SIG-M5 (cell line): ENCODE measurements around the gene DOP1A.

ENCODE experiments used
- DNase-seq: peaks from one replicate; lab custom pipeline; 2025; lab: John Stamatoyannopoulos, UW

The DOP1A gene

DNA sequence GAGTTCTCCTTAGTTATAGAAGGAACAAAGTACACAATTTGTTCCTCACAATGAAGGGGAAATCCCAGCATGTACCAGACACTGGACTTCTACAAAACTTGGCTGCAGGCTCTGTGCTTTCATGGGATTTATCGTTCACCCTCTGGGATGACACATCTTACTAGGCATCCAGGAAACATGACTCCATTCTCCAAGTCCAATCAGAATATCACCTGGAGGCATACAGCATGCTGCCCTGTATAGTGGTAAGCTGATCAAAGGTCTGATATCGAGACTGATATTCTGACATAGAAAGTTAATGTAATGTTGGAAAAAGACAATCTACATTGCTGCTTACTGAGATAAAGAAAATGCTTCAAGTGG lies 132.4 kb downstream of the DOP1A start:
- DNase-seq = no peak

DNA sequence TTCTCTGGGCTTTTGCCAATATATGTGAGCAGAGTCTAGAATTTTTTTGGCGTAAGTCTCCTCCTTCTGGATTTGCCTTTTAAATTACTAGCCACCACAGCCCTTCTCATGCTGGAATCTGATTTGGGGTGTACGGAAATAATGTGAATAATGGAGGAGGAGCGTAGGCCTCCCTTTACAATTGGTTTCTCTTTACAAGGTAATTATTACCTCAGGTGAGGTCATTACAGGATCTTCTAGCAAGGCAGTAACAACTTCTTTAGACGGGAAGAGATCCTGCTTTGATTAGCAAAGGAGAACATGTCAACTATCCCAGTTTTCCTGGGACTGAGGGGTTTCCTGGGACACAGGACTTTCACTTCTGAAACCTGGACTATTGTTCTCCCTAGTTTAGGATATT lies 134.6 kb downstream of the DOP1A start:
- DNase-seq = no peak

DNA sequence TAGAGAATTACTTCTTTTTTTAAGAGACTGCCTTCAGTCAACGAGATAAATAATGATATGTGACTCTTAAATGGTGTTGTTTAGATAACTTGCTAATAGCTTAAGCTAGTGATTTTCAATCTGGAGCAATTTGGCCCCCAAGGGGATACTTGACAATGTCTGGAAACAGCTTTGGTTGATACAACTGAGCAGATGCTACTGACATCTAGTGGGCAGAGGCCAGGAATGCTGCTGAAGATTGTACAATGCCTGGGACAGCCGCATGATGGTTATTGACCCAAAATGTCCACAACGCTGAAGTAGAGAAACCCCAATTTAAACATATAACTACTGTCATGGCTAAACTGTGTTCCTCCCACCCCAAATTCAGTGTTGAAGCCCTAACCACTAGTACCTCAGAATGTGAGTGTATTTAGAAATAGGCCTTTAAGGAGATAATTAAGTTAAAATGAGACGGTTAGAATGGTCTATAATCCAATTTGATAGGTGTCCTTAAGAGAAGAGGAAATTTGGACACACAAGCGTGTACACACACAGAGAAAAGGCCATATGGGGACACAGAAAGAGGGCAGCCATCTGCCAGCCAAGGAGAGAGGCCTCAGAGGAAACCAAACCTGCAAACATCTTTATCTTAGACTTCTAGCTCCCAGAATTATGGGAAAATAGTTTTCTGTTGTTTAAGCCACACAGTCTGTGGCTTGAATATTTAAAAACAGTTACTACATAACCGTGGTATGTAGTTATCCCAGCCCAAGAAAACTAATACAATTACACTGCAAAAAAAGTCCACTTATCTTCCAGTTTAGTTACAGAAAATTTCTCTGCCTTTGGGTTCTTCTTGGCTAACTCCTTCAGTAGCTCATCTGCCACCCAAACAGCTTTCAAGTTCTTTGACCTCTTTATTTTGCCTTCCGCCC lies 147.9 kb downstream of the DOP1A start:
- DNase-seq = no peak

DNA sequence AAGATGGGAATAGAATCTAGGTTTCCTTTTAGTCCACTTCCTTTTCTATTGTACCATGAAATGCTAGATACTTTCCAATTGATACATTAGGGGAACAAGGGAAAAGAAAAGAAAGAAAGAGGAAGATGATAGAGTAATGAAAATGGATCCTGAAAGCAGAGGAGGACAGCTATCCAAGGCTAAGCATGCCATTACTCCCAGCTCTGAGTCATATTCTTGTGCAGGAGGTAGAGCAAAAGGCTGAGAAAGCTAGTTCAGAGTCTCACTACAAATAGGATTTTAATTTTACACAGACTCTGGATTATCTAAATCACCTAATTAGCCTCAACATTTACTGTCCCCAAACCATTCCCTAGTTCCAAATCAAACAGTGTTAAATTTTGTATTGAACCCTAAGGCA lies 149.3 kb downstream of the DOP1A start:
- DNase-seq = no peak
